Mesenchymal stem cell (in vitro differentiated cells and primary cell): ENCODE measurements around the gene PITX2.
A peak's percentile ranks its signal among the peaks of the same experiment; 100 is the strongest.

Source experiments
- DNase-seq: peaks from one replicate; pipeline ENCODE4 v3.0.0-alpha.2; 2013
- H2AFZ ChIP-seq: one replicate; pipeline ENCODE4 v1.6.1; 2013; ENCODE audit warnings: low read depth, mild to moderate bottlenecking, control low read depth, inconsistent platforms, low read length, moderate library complexity
- H2AK5ac ChIP-seq: 2 replicates; pipeline ENCODE4 v1.6.1; 2013; ENCODE audit warnings: low read length, moderate library complexity, mild to moderate bottlenecking, inconsistent platforms; ENCODE audit not compliant: severe bottlenecking
- H2BK120ac ChIP-seq: one replicate; pipeline ENCODE4 v1.6.1; 2013; ENCODE audit warnings: low read depth, mild to moderate bottlenecking, inconsistent platforms, low read length, moderate library complexity
- H2BK12ac ChIP-seq, 2 experiments: one replicate each; pipeline ENCODE4 v1.6.1; 2013; ENCODE audit warnings: inconsistent platforms in 2 of 2, low read length in 2 of 2, mild to moderate bottlenecking in 2 of 2, moderate library complexity in 2 of 2, control low read depth in 1 of 2
- H2BK15ac ChIP-seq: one replicate; pipeline ENCODE4 v1.6.1; 2013; ENCODE audit warnings: mild to moderate bottlenecking, low read depth, inconsistent platforms; ENCODE audit not compliant: poor library complexity, severe bottlenecking
- H2BK5ac ChIP-seq: 2 replicates; pipeline ENCODE4 v1.6.1; 2013; ENCODE audit warnings: low read depth, mild to moderate bottlenecking, low read length, control low read depth, inconsistent platforms; ENCODE audit not compliant: poor library complexity, severe bottlenecking
- H3K14ac ChIP-seq, 2 experiments: one replicate each; pipeline ENCODE4 v1.6.1; 2013; ENCODE audit warnings: inconsistent platforms in 2 of 2, low read length in 2 of 2, control low read depth in 1 of 2, mild to moderate bottlenecking in 1 of 2, moderate library complexity in 1 of 2
- H3K18ac ChIP-seq, 2 experiments: one replicate each; pipeline ENCODE4 v1.6.1; 2013; ENCODE audit warnings: inconsistent platforms in 2 of 2, low read length in 2 of 2, control low read depth in 1 of 2, low read depth in 1 of 2, mild to moderate bottlenecking in 1 of 2
- H3K23ac ChIP-seq, 2 experiments: one replicate each; pipeline ENCODE4 v1.6.1; 2013; ENCODE audit warnings: inconsistent platforms in 2 of 2, low read length in 2 of 2, mild to moderate bottlenecking in 2 of 2, moderate library complexity in 2 of 2, control low read depth in 1 of 2
- H3K27ac ChIP-seq: 2 replicates; pipeline ENCODE4 v1.5.1; 2013; ENCODE audit warnings: mild to moderate bottlenecking, moderate library complexity, low read length, control low read depth, inconsistent platforms; ENCODE audit not compliant: poor library complexity, severe bottlenecking
- H3K27me3 ChIP-seq, 2 experiments: 2 replicates each; pipeline versions ENCODE4 v1.6.1 to v1.7.0; 2013; ENCODE audit warnings: low read length in 2 of 2, mild to moderate bottlenecking in 2 of 2, moderate library complexity in 2 of 2, control low read depth in 1 of 2, inconsistent platforms in 1 of 2; ENCODE audit not compliant: control insufficient read depth in 1 of 2, insufficient read depth in 1 of 2
- H3K36me3 ChIP-seq, 2 experiments: 2 replicates each; pipeline versions ENCODE4 v1.6.1 to v1.7.0; 2013; ENCODE audit warnings: low read length in 2 of 2, control low read depth in 1 of 2, inconsistent platforms in 1 of 2, low read depth in 1 of 2, mild to moderate bottlenecking in 1 of 2; ENCODE audit not compliant: insufficient read depth in 2 of 2, control insufficient read depth in 1 of 2
- H3K4ac ChIP-seq, 2 experiments: one replicate each; pipeline ENCODE4 v1.6.1; 2013; ENCODE audit warnings: inconsistent platforms in 2 of 2, low read length in 2 of 2, mild to moderate bottlenecking in 2 of 2, moderate library complexity in 2 of 2, control low read depth in 1 of 2, low read depth in 1 of 2
- H3K4me1 ChIP-seq: 2 replicates; pipeline ENCODE4 v1.6.1; 2013; ENCODE audit warnings: low read depth, low read length, control low read depth; ENCODE audit not compliant: control insufficient read depth, insufficient read depth
- H3K4me2 ChIP-seq: 2 replicates; pipeline ENCODE4 v1.6.1; 2013; ENCODE audit warnings: low read length, mild to moderate bottlenecking, inconsistent platforms; ENCODE audit not compliant: poor library complexity, severe bottlenecking
- H3K4me3 ChIP-seq, 2 experiments: 2 replicates each; pipeline versions ENCODE4 v1.5.1 to v1.7.0; 2013; ENCODE audit warnings: low read length in 2 of 2, mild to moderate bottlenecking in 2 of 2, control low read depth in 1 of 2, low read depth in 1 of 2; ENCODE audit not compliant: insufficient read depth in 1 of 2
- H3K79me1 ChIP-seq: replicated peaks from 2 replicates; pipeline ENCODE4 v1.6.1; 2013; ENCODE audit warnings: mild to moderate bottlenecking, control low read depth, low read length, inconsistent platforms; ENCODE audit not compliant: poor library complexity, severe bottlenecking
- H3K9ac ChIP-seq: 2 replicates; pipeline ENCODE4 v1.7.0; 2013; ENCODE audit warnings: mild to moderate bottlenecking, low read length, moderate library complexity
- H3K9me3 ChIP-seq: 2 replicates; pipeline ENCODE4 v1.7.0; 2013; ENCODE audit warnings: mild to moderate bottlenecking, low read length; ENCODE audit not compliant: control insufficient read depth
- H4K8ac ChIP-seq: one replicate; pipeline ENCODE4 v1.6.1; 2013; ENCODE audit warnings: inconsistent platforms, mild to moderate bottlenecking, low read length, moderate library complexity
- H4K91ac ChIP-seq: one replicate; pipeline ENCODE4 v1.6.1; 2013; ENCODE audit warnings: mild to moderate bottlenecking, low read length, inconsistent platforms
- WGBS: methylation state at CpG from one replicate; pipeline ENCODE4 v1.1.7; 2013; ENCODE audit warnings: mixed read lengths; 5-methylcytosine and 5-hydroxymethylcytosine counted together

The PITX2 gene

GRCh38 chr4:110635163-110635865, 12.4 kb upstream of the PITX2 start:
- Histone ChIP-seq H3K23ac (no peak overlapping the region), H2BK15ac (no peak overlapping the region), H3K9ac (no peak overlapping the region), H3K36me3 (no peaks in the 10 kb centered on the region), H3K79me1 (no peaks in the 10 kb centered on the region), H3K27ac (no peak overlapping the region), H4K8ac (no peak overlapping the region), H3K27me3 (peaks cover 54 to 79% of the 10 kb centered on the region in 2 experiments), H2BK12ac (no peak overlapping the region), H3K4me2 (no peak overlapping the region), H2BK120ac (no peak overlapping the region), H2AK5ac (no peak overlapping the region), H3K14ac (no peak overlapping the region), H2BK5ac (no peak overlapping the region), H3K18ac (no peak overlapping the region), H2AFZ (no peak overlapping the region), H3K4me1 (peaks cover 44% of the 10 kb centered on the region), H3K4me3 (no peak overlapping the region), H4K91ac (no peak overlapping the region), H3K9me3 (no peaks in the 10 kb centered on the region), H3K4ac (no peak overlapping the region)
- 39% methylated on average over 5 of the region's 7 CpGs for WGBS
- DNase-seq = no peak

DNA sequence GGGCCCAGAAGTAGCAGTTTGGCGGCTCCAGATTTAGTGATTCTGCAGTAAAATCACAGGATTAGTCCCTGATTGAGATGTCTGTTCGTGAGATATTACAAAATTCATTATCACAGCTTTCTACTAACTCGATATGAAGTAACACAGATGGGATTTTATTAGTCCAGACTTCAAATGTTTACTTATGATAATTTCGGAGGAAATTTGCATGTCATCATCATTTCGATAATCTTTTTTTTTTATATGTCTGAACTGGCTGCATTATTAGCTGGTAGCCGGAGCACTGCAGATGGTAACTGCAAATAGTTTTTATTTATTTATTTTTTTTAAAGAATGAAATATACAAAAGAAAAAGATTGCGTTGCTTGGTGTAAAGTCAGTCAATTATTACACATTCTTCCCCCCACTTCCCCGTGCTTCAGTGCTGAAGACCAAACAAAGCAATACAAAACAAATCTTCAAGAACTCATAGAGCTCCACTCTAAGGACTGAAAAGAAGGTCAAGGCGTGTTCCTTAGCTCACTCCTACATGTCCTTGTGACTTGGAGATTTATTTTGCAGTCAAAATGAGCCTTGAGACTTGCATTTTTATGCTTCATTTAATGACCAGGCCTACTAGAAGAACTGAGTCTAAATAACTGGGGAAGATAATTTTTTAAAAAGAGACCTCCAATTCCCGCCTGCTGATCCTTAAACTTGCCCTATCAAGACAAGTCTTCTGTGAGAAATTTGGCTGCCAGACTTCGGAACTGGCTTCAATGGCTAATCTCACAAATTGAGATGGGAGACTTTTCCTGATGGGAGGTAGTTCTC, 11.7 kb upstream of the PITX2 start:
- no peak overlapping the region for H2BK12ac ChIP-seq
- 34% methylated on average over 4 of the region's 11 CpGs for WGBS
- no peak overlapping the region for H2AK5ac ChIP-seq
- H4K91ac ChIP-seq = no peak overlapping the region
- H3K4me2 ChIP-seq = no peak overlapping the region
- DNase-seq = peak; percentile 22
- no peak overlapping the region for H3K9ac ChIP-seq
- no peak overlapping the region for H3K4me3 ChIP-seq
- H3K23ac ChIP-seq = no peak overlapping the region
- H4K8ac ChIP-seq = no peak overlapping the region
- no peak overlapping the region for H3K4ac ChIP-seq
- H3K4me1 ChIP-seq = peaks cover 44% of the 10 kb centered on the region
- no peak overlapping the region for H3K27ac ChIP-seq
- H3K36me3 ChIP-seq = no peaks in the 10 kb centered on the region
- peaks cover 54 to 79% of the 10 kb centered on the region in 2 experiments for H3K27me3 ChIP-seq
- no peaks in the 10 kb centered on the region for H3K9me3 ChIP-seq
- H2AFZ ChIP-seq = no peak overlapping the region
- H2BK120ac ChIP-seq = no peak overlapping the region
- H3K14ac ChIP-seq = no peak overlapping the region
- H2BK15ac ChIP-seq = no peak overlapping the region
- H3K18ac ChIP-seq = no peak overlapping the region
- H2BK5ac ChIP-seq = no peak overlapping the region
- no peaks in the 10 kb centered on the region for H3K79me1 ChIP-seq

GRCh38 chr4:110633358-110634341, 10.8 kb upstream of the PITX2 start:
- Histone ChIP-seq H3K79me1 (no peaks in the 10 kb centered on the region), H3K4me1 (peaks cover 43% of the 10 kb centered on the region), H2AK5ac (no peak overlapping the region), H3K27me3 (peaks cover 52 to 79% of the 10 kb centered on the region in 2 experiments), H3K9ac (no peak overlapping the region), H2AFZ (no peak overlapping the region), H3K18ac (no peak overlapping the region), H2BK12ac (peak overlapping the region in 1 of 2 experiments; percentile 30), H3K27ac (no peak overlapping the region), H3K14ac (no peak overlapping the region), H3K4me3 (no peak overlapping the region), H2BK5ac (no peak overlapping the region), H2BK120ac (no peak overlapping the region), H3K23ac (peak overlapping the region in 1 of 2 experiments; percentile 46), H3K36me3 (no peaks in the 10 kb centered on the region), H2BK15ac (no peak overlapping the region), H4K8ac (no peak overlapping the region), H3K4ac (no peak overlapping the region), H4K91ac (peak overlapping the region; percentile 45), H3K4me2 (no peak overlapping the region), H3K9me3 (no peaks in the 10 kb centered on the region)
- 13% methylated on average over 54 of the region's 59 CpGs for WGBS
- DNase-seq = peak; percentile 31
